Measurements from ENCODE around the gene SESN2.

SESN2 gene

GRCh38 chr1:28249866-28250295 is 9.4 kb upstream of the SESN2 start:
- no peak for DNase-seq

- DNase-seq: no peak
Measured at GRCh38 chr1:28256197-28256827, 3.0 kb upstream of the SESN2 start.

GRCh38 chr1:28257736-28258135 is 1.6 kb upstream of the SESN2 start:
- DNase-seq: no peak

GRCh38 chr1:28258628-28259251 is 578 bp upstream of the SESN2 start:
- no peak for DNase-seq

GRCh38 chr1:28259934-28260802 is 850 bp downstream of the SESN2 start:
- peak; percentile 21 for DNase-seq

GRCh38 chr1:28260803-28261174 is 1.5 kb downstream of the SESN2 start:
- no peak for DNase-seq

GRCh38 chr1:28264897-28265296 is 5.6 kb downstream of the SESN2 start:
- no peak for DNase-seq

- no peak for DNase-seq
Measured at GRCh38 chr1:28265577-28265976, 6.3 kb downstream of the SESN2 start.

GRCh38 chr1:28266920-28267322 is 7.6 kb downstream of the SESN2 start:
- no peak for DNase-seq

- DNase-seq: no peak
Measured at GRCh38 chr1:28267633-28268032, 8.3 kb downstream of the SESN2 start.

GRCh38 chr1:28269529-28269928 is 10.2 kb downstream of the SESN2 start:
- DNase-seq: no peak

GRCh38 chr1:28272215-28272852 is 13.0 kb downstream of the SESN2 start:
- no peak for DNase-seq

GRCh38 chr1:28273216-28273860 is 14.0 kb downstream of the SESN2 start:
- DNase-seq: no peak

- DNase-seq: no peak
Measured at GRCh38 chr1:28278763-28279162, 19.4 kb downstream of the SESN2 start.

GRCh38 chr1:28279721-28280120 is 20.4 kb downstream of the SESN2 start:
- DNase-seq: no peak

GRCh38 chr1:28280501-28280900 is 21.2 kb downstream of the SESN2 start:
- DNase-seq: no peak

GRCh38 chr1:28280977-28281381 is 21.7 kb downstream of the SESN2 start:
- no peak for DNase-seq

GRCh38 chr1:28281608-28282425 is 22.5 kb downstream of the SESN2 start:
- no peak for DNase-seq

- no peak for DNase-seq
Measured at GRCh38 chr1:28282426-28283407, 23.4 kb downstream of the SESN2 start.

GRCh38 chr1:28286111-28286510 is 26.8 kb downstream of the SESN2 start:
- no peak for DNase-seq

- no peak for DNase-seq
Measured at GRCh38 chr1:28288487-28288886, 29.2 kb downstream of the SESN2 start.

Data from midbrain (tissue), 1 donor.